Stimulated activated naive CD4-positive, alpha-beta T cell treated with Interleukin-2 at 50 U/mL for 16 hours (primary cell): ENCODE measurements around the gene MICAL2.

Source experiments
- DNase-seq: peaks from one replicate; lab custom pipeline; 2025; lab: John Stamatoyannopoulos, UW

Gene MICAL2

GRCh38 chr11:12117611-12118010 lies 7.2 kb downstream of the MICAL2 start:
- DNase-seq: no peak

GRCh38 chr11:12118949-12119348 lies 8.6 kb downstream of the MICAL2 start:
- no peak for DNase-seq

- DNase-seq: no peak
Observed at GRCh38 chr11:12119502-12119901, 9.1 kb downstream of the MICAL2 start.

DNA sequence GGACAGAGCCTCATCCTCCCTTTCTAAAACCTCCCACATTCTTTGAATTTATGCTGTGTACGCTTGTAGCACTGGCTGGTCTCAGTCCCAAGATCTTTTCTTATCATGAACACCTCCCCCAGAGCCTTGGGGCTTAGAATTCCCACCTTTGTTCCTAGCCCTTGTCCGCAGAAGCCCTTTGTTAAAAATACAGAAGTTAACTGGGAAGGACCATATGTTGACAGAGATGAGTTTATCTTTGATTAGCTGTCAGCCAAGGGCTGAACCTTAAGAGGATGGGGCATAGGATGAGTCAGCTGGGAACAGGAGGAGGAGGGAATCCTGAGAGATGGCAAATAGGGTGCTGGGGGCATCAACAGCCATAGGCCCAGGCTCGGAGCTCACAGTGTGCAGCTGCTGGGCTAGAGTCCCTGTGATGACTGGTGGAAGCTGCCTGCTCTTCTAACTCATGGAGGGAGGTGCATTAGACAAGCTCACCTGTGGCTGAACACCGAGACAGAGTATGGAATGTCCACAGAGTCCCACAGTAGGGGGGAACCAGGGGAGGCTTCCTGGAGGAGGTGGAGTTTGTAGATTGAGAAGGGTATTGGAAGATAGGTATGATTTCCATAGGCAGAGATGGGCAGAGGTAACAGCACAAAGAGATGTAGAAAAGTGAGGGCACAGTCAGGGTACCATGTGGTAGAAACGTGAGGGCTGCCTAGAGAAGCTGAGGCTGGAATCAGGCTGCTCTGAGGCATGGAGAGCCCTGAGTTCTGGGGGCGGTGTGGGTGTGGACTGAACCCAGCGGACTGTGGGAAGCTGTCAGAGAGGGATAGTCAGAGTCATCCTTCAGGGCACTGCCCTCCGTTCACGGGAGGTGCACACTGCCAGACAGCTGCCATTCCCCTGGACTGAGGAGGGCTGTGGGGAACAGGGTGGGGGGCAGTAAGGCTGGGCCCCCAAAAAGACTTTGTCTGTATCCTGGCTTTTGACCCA lies 9.9 kb downstream of the MICAL2 start:
- DNase-seq: no peak

GRCh38 chr11:12121011-12121410 lies 10.6 kb downstream of the MICAL2 start:
- DNase-seq: no peak

GRCh38 chr11:12121517-12121916 lies 11.1 kb downstream of the MICAL2 start:
- no peak for DNase-seq

- DNase-seq: no peak
Observed at GRCh38 chr11:12122083-12122482, 11.7 kb downstream of the MICAL2 start.

DNA sequence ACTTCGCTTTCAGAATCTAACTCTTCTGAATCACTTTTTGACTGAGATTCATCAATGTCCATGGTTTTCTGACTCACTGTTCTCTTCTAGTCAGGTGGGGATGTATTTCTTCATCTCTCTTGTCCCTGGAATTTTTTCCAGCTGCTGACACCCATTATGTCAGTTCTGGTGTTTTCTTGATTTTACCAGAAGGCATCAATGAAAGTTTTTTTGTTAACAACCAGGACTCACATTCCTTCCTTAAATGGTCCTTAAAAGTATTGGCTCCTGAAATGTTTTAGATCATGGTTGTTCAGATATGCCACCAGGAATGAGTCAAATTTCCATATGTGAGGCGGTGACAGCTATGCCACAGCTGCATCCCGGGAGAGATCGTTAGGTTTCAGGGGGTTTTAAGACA lies 12.9 kb downstream of the MICAL2 start:
- no peak for DNase-seq

GRCh38 chr11:12123799-12124198 lies 13.4 kb downstream of the MICAL2 start:
- no peak for DNase-seq

DNA sequence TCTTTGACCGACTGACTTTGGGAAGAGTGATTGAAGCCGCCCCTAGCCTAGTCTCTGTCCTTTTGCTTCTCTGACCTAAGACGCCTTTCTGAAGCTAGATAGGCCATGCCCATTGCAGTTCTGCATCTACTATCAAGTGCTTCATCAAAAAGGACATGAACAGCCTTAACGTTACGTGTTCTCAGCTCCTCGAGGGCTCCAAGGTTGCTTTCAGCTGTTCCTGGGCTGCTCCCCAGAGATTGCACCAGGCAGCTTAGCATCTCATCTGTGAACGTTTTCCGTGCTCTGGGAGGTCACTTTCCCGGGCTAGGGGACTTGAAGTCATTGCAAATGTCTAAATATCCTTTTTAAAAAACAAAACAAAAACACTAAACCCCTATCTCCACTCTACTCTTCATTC lies 13.9 kb downstream of the MICAL2 start:
- DNase-seq: no peak

DNA sequence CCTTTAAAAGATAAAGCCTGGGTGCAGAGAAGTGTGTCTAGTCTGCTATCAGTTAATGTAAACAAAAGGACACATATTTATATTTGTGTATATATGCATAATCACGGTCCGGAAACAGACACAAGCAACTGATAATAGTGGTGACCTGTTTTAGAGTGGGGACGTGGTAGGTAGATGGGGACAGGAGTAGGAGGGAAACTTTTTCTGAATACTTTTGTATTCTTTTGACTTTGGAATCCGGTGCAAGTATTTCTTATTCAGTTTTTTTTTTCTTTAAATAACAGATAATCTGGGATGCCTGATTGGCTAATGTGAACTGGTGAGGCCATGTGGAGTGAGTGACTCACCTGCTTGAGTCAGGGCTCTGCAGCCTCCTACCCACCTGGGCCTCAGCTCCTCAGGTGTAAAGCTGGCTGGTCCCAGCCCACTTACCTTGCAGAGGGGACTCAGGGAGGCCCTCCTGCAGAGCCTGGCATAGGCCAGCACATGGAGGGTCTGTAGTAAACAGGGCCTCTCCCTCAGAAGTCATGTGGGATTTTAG lies 15.3 kb downstream of the MICAL2 start:
- no peak for DNase-seq

DNA sequence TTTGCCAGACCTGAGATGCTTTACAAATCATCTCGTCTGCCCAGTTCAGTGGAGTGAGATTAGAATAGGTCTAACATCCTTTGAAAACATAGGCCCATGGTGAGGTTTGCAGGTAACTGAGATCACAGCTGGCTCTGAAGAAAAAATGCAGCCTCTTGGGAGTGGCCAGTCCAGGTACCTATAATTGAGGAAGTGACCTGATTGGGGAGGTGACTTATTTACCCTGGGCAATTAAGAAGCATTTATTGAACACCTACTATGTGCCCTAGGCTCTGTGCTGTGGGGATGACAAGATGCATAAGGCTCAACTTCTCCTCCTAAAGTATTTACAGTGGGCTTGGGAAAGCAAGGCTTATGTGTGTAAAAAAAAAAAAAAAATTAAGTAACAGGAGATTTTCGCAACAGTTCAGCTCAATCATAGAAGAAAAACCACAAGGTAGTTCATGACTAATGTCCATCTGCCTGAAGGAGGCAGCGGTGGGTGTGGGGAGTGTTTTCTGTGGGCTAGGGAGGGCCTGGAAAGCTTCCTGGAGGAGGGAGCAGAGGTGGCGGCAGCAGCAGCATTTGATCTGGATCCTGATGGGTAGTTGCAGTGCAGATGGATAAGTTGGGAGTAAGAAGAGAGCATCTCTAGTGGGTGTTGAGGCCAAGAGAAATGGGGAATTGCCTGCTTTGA lies 16.1 kb downstream of the MICAL2 start:
- DNase-seq: no peak

DNA sequence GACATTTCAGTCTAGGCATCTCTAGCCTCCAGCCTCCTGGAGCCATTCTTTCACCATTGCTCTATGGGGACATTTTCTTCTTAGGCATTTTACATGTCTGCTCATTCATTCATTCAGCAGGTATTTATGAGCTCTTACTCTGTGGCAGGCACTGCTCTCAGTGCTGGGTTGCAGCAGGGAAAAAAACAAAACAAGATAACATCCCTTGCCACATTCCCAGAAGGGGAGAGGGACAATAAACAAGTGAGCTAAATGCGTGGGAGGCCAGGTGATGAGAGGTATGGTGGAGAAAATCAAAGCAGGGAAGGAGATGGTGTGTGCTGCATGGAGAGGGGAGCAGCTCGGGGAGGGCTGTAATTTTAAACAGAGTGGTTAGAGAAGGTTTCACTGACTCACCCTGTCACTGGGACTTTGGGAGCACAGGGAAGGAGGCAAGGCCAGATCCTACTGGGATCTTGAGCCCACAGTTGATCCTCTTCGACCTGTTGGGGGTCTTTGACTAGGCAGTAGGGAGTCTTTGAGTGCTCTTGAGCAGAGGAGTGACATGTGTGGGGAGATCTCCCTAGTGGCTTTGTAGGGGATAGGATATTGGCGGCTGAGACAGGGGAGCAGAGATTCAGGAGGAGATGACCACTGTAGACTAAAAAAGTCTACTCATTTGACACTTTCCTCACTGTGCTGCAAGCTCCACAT lies 17.0 kb downstream of the MICAL2 start:
- no peak for DNase-seq

DNA sequence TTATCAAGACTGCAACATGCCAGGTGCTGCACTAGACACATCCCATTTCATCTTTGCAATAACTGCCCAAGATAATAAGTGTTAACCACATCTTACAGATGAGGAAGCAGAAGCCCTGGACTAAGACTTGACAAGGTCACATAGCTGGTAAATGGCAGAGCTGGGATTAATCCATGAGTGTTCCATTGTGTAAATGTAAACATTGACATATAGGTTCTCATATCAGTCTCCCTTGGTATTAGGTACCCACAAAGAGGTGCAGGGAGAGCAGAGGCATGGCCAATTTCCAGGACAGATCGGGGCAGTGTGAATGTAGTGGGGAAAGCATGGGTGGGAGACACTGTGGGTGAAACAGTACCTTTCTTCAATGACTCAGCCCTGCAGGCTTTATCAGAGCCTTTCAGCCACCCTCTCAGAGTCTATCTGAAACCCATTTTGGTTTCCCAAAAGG lies 17.9 kb downstream of the MICAL2 start:
- no peak for DNase-seq

DNA sequence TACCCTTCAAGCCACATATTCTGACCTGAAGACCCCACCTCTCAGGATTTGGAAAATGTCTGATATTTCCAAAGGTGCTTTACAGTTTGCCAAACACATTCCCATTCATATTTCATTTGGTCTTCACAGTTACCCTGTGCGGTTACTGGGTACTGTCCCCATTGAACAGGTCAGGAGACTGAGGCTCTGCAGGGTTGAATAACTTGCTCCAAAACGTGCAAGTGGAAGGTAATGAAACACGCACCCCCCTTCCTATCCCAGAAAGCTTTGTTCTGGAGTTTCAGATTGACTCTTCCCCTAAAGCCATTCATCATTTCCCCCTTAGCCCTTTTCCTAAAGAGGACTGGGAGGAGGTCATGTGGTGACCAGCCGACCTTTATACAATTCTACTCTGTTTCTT lies 18.8 kb downstream of the MICAL2 start:
- no peak for DNase-seq

DNA sequence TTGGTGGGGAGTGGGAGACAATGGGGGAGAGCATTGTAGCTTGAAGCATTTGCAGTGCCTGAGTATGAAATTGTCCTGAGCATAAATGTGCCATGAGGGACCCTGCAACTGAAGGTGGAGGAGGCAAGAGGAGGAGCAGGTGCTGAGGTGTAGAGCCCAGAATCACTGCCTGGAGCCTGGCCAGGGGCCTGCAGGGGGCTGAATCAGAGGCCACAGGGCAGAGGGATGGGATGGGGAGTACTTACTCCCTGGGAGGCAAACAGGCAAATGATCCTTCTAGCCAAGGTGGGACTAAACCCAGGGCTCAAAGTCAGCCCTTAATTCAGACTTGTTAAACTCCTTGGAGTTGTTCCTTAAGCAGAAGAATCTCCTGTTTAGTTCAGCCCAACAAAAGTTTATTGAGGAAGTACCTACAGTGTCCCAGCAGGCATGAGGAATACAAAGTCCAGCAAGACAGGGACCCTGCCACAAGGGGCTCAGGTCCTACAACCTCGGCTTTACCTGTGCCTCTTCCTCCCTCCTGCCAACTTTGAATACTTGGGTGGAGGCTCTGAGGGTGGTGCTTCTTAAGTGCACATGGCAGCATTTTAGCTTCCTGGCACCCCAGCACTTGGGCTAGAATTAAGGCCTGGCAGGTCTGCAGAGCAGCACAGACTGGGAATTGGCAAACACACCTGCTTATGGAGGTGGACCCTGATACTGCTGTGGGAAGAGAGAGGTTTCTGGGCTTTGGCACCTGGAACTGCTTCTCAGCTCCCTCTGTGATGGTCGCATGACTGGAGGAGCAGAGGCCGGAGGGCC lies 20.0 kb downstream of the MICAL2 start:
- DNase-seq: no peak

DNA sequence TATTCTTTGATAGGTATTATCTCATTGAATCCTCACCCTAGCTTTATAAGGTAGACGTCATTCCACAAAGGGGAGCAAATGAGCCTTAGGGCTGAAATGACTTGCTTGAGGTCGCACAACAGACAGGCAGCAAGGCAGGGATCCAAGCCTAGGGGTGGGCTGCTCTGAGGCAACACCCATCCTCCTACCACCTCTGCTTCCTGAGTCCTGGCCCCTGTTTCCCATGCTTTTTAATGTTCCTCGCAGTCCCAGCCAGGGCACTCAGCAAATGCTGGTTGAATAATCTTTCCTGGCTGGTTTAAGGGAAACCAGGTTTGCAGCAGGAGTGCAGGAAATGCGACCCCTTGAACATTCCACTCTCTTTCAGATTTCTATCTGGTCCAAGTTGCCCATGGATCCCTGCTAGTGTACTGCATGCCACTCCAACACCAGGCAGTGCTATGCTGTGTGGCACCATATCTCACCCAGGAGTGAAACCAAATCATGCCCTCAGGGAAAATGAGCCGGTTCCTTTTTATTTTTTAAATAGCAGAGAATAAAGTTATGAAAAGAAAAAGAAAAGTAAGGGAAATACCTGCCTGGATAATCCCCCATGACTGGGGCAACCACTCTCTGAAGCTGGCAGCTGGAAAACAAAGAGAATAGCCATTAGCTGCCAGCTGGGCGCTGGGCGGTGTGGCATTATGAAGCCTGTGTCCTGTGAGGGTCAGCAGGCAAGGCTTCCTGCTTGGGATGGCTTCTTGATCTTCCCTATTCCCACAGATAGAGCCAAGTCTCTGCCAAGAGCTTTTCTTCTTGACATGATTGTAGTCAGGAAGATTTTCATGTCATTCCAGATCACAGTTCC lies 21.8 kb downstream of the MICAL2 start:
- DNase-seq: no peak

DNA sequence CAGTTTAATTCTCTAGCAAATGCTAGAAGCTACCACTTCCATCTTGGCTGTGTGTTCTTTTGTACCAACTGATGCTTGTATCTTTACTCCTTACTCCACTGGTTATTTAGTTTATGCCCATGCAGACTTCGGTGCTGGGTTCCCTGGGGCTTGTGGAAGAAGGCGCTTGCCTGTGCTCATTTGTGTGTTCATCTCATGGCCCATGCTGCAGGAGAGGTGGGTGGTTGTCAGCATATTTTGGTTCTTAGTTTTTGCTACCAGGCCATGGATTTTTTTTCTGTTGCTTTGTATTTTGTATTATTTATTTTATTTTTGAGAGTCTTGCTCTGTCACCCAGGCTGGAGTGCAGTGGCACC lies 22.4 kb downstream of the MICAL2 start:
- no peak for DNase-seq

GRCh38 chr11:12133547-12134235 lies 23.3 kb downstream of the MICAL2 start:
- DNase-seq: no peak

DNA sequence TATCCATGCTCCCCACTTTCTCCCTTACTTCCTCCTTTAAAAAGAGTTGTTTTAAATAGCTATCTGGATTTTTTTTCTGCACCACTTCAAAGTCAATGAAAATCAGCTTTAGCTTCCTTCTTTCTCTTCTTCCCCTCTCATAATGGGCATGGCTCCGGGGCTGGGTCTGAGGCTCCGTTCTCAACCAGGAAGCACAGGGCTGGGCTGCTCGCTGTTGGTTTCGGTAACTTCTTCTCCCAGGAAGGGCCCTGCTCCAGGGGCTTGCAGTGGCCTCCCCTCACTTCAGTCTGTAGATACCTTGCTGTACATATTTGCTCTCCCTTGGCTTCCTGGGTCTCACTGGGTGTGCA lies 23.8 kb downstream of the MICAL2 start:
- no peak for DNase-seq
